ENCODE data around the gene SLC16A8.

- TF ChIP-seq CTCF (IDR thresholded peaks at IDR 0.05), result no peak
- no peak for TF ChIP-seq POLR2A (IDR thresholded peaks at IDR 0.05)
Measured at GRCh38 chr22:38038890-38039812, 44.8 kb downstream of the SLC16A8 start.

Measured in adrenal gland (tissue), 5 donors.